ENCODE results near the gene PPM1H.

DNA sequence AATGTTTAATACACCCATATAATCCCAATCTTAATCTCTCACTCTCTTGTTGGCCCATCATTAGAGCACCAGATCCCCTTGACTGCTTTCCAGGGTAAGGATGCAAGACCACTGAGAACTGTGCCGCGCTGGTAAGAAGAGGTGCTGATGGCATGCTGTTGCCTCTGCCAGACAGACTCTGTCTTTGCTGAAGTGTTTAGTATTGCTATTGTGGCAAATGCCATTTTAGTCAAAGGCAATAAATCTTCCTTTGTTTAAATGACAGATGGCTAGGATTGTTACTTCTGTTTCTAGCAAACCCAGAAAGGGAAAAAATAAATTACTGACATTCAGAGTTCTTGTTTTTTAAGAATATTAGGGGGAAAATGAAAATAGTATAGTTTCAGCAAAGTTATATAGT, 316.0 kb downstream of the PPM1H start:
- no peak for TF ChIP-seq POLR2A (IDR thresholded peaks at IDR 0.05)
- no peak for TF ChIP-seq CTCF (IDR thresholded peaks at IDR 0.05)

Data from stomach (tissue), 4 donors.